Measurements from ENCODE around the gene CETN1.

The CETN1 gene

GRCh38 chr18:610214-610928, 30.2 kb downstream of the CETN1 start:
- TF ChIP-seq, protein P1, sequence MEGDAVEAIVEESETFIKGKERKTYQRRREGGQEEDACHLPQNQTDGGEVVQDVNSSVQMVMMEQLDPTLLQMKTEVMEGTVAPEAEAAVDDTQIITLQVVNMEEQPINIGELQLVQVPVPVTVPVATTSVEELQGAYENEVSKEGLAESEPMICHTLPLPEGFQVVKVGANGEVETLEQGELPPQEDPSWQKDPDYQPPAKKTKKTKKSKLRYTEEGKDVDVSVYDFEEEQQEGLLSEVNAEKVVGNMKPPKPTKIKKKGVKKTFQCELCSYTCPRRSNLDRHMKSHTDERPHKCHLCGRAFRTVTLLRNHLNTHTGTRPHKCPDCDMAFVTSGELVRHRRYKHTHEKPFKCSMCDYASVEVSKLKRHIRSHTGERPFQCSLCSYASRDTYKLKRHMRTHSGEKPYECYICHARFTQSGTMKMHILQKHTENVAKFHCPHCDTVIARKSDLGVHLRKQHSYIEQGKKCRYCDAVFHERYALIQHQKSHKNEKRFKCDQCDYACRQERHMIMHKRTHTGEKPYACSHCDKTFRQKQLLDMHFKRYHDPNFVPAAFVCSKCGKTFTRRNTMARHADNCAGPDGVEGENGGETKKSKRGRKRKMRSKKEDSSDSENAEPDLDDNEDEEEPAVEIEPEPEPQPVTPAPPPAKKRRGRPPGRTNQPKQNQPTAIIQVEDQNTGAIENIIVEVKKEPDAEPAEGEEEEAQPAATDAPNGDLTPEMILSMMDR (IDR thresholded peaks at IDR 0.05; ENCODE audit: low read depth, low read length, missing control alignments): no peak
- no peak overlapping the region for H3K4me3 ChIP-seq (ENCODE audit: low read depth, low read length)
- DNase-seq (ENCODE audit: low read depth): no peak

- TF ChIP-seq, protein P1 (IDR thresholded peaks at IDR 0.05; ENCODE audit: low read depth, low read length, missing control alignments): no peak
- no peak for DNase-seq (ENCODE audit: low read depth)
- no peak overlapping the region for H3K4me3 ChIP-seq (ENCODE audit: low read depth, low read length)
Observed at GRCh38 chr18:612156-612555, 32.0 kb downstream of the CETN1 start.

DNA sequence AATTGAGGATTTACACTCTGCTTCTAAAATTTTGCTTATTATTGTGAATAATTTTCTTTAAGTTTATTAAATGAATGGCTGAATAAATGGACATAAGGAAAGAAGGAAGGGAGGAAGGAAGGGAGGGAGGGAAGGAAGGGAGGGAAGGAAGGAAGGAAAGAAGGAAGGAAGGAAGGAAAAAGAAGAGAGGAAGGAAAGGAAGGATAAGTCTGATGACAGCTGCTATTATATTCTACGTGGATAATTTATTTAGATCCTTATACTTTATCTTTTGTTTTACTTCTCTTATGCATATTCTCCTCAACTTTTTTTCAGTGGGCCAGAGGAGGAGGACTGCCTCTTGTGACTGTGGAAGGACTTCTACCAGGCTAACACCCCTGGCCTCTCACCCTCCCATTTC, 34.0 kb downstream of the CETN1 start:
- TF ChIP-seq, protein P1 (IDR thresholded peaks at IDR 0.05; ENCODE audit: low read depth, low read length, missing control alignments): no peak
- H3K4me3 ChIP-seq (ENCODE audit: low read depth, low read length): no peak overlapping the region
- no peak for DNase-seq (ENCODE audit: low read depth)

- DNase-seq (ENCODE audit: low read depth): no peak
- H3K4me3 ChIP-seq (ENCODE audit: low read depth, low read length): no peak overlapping the region
- TF ChIP-seq, protein P1 (IDR thresholded peaks at IDR 0.05; ENCODE audit: low read depth, low read length, missing control alignments): no peak
Observed at GRCh38 chr18:615092-615521, 34.9 kb downstream of the CETN1 start.

GRCh38 chr18:615773-616172, 35.6 kb downstream of the CETN1 start:
- TF ChIP-seq, protein P1 (IDR thresholded peaks at IDR 0.05; ENCODE audit: low read depth, low read length, missing control alignments): no peak
- no peak for DNase-seq (ENCODE audit: low read depth)

DNA sequence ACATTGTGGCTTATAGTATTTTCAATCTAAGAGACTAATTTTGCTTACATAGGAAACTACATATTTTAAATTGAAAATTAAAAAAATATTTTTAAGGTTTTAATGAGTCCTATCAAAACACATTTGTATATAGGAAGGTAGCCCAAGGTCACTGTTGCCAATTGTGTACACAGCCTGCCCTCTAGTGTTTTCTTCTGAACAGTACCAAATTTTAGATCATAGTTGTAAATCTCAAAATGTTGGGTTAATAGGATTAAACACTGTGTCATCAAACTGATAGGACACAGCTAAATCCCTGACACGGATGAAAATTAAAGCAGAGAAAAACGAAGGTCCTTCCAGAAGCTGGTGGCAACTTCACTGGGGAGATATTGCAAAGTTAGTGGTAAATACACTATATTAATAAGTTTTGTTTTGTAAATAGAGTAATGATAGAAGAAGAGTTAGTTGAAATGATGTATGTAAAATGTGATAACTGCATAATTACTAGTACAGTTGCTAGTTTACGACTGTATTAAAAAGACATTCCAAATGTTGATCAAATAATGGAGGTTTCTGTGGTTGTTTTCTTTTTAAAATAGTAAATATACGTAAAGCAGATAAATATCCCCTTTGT, 36.3 kb downstream of the CETN1 start:
- peak; percentile 3 for DNase-seq (ENCODE audit: low read depth)
- no peak overlapping the region for H3K4me3 ChIP-seq (ENCODE audit: low read depth, low read length)
- TF ChIP-seq, protein P1 (IDR thresholded peaks at IDR 0.05; ENCODE audit: low read depth, low read length, missing control alignments): peak; percentile 51

More at GRCh38 chr18:615773-616172, 35.6 kb downstream of the CETN1 start:
- no peak overlapping the region for H3K4me3 ChIP-seq (ENCODE audit: low read depth, low read length)

Data from GM12864 (cell line).